ENCODE results near the gene ABTB2.

The ABTB2 gene

GRCh38 chr11:34206407-34207300 lies 151.2 kb downstream of the ABTB2 start:
- Histone ChIP-seq H4K8ac (ENCODE audit: low read depth, low read length) (no peak overlapping the region), H2BK12ac (ENCODE audit: low read length) (no peak overlapping the region), H3K18ac (ENCODE audit: low read length) (peak overlapping the region; percentile 31), H3K23ac (ENCODE audit: low read depth, low read length, poor library complexity) (no peak overlapping the region), H3K4me3 (ENCODE audit: low read length in 2 of 2) (no peak overlapping the region), H3K9me3 (replicated peaks in 1 of 2; ENCODE audit: control insufficient read depth in 2 of 2, insufficient read depth in 1 of 2, low read depth in 1 of 2, low read length in 2 of 2) (no peaks in the 10 kb centered on the region), H2AK5ac (ENCODE audit: low read depth, low read length) (no peak overlapping the region), H3K4me2 (ENCODE audit: insufficient read depth, low read length, poor library complexity, severe bottlenecking) (no peak overlapping the region), H4K91ac (ENCODE audit: low read depth, low read length, poor library complexity) (no peak overlapping the region), H2AFZ (ENCODE audit: low read length) (peak overlapping the region; percentile 83), H2BK5ac (ENCODE audit: low read length) (no peak overlapping the region), H3K14ac (ENCODE audit: low read length) (no peak overlapping the region), H2BK120ac (ENCODE audit: low read depth, low read length) (no peak overlapping the region), H3K4me1 (ENCODE audit: control insufficient read depth in 2 of 2, insufficient read depth in 1 of 2, low read depth in 1 of 2, low read length in 2 of 2) (peaks cover 6 to 31% of the 10 kb centered on the region in 2 donors), H3K36me3 (replicated peaks in 1 of 2; ENCODE audit: control insufficient read depth in 2 of 2, insufficient read depth in 2 of 2, low read length in 2 of 2) (peaks cover 0 to 3% of the 10 kb centered on the region in 2 donors), H2BK15ac (ENCODE audit: low read length) (no peak overlapping the region), H3K27me3 (ENCODE audit: control insufficient read depth in 3 of 3, insufficient read depth in 3 of 3, low read depth in 1 of 3, low read length in 3 of 3) (no peaks in the 10 kb centered on the region), H3K9ac (ENCODE audit: low read depth, low read length, poor library complexity) (no peak overlapping the region), H3K4ac (ENCODE audit: low read length) (no peak overlapping the region), H3K79me1 (ENCODE audit: low read depth, low read length) (no peaks in the 10 kb centered on the region), H3K27ac (replicated peaks; ENCODE audit: low read length) (no peak overlapping the region)
- no CpG with 5 or more reads among the region's 6 CpGs for WGBS, 2 donors (ENCODE audit: extremely low coverage in 2 of 2, insufficient read length in 2 of 2, insufficient replicate concordance in 1 of 2)
- DNase-seq (ENCODE audit: low spot score), result no peak

- Histone ChIP-seq H2AFZ (ENCODE audit: low read length) (no peak overlapping the region), H2AK5ac (ENCODE audit: low read depth, low read length) (no peak overlapping the region), H3K27ac (replicated peaks; ENCODE audit: low read length) (no peak overlapping the region), H2BK15ac (ENCODE audit: low read length) (no peak overlapping the region), H2BK120ac (ENCODE audit: low read depth, low read length) (no peak overlapping the region), H4K91ac (ENCODE audit: low read depth, low read length, poor library complexity) (no peak overlapping the region), H3K9ac (ENCODE audit: low read depth, low read length, poor library complexity) (no peak overlapping the region), H2BK5ac (ENCODE audit: low read length) (no peak overlapping the region), H3K4me1 (ENCODE audit: control insufficient read depth in 2 of 2, insufficient read depth in 1 of 2, low read depth in 1 of 2, low read length in 2 of 2) (peaks cover 6 to 31% of the 10 kb centered on the region in 2 donors), H3K23ac (ENCODE audit: low read depth, low read length, poor library complexity) (no peak overlapping the region), H3K9me3 (replicated peaks in 1 of 2; ENCODE audit: control insufficient read depth in 2 of 2, insufficient read depth in 1 of 2, low read depth in 1 of 2, low read length in 2 of 2) (no peaks in the 10 kb centered on the region), H3K14ac (ENCODE audit: low read length) (no peak overlapping the region), H2BK12ac (ENCODE audit: low read length) (no peak overlapping the region), H3K79me1 (ENCODE audit: low read depth, low read length) (no peaks in the 10 kb centered on the region), H4K8ac (ENCODE audit: low read depth, low read length) (no peak overlapping the region), H3K4me3 (ENCODE audit: low read length in 2 of 2) (no peak overlapping the region), H3K18ac (ENCODE audit: low read length) (no peak overlapping the region), H3K4me2 (ENCODE audit: insufficient read depth, low read length, poor library complexity, severe bottlenecking) (no peak overlapping the region), H3K4ac (ENCODE audit: low read length) (no peak overlapping the region), H3K27me3 (ENCODE audit: control insufficient read depth in 3 of 3, insufficient read depth in 3 of 3, low read depth in 1 of 3, low read length in 3 of 3) (no peaks in the 10 kb centered on the region), H3K36me3 (replicated peaks in 1 of 2; ENCODE audit: control insufficient read depth in 2 of 2, insufficient read depth in 2 of 2, low read length in 2 of 2) (peaks cover 0 to 3% of the 10 kb centered on the region in 2 donors)
- no peak for DNase-seq (ENCODE audit: low spot score)
- no CpG with 5 or more reads among the region's 4 CpGs for WGBS, 2 donors (ENCODE audit: extremely low coverage in 2 of 2, insufficient read length in 2 of 2, insufficient replicate concordance in 1 of 2)
Measured at GRCh38 chr11:34205326-34206035, 152.3 kb downstream of the ABTB2 start.

- WGBS, 2 donors (ENCODE audit: extremely low coverage in 2 of 2, insufficient read length in 2 of 2, insufficient replicate concordance in 1 of 2), result no CpG with 5 or more reads among the region's 19 CpGs
- Histone ChIP-seq H2AK5ac (ENCODE audit: low read depth, low read length) (no peak overlapping the region), H3K4ac (ENCODE audit: low read length) (no peak overlapping the region), H3K36me3 (replicated peaks in 1 of 2; ENCODE audit: control insufficient read depth in 2 of 2, insufficient read depth in 2 of 2, low read length in 2 of 2) (peaks cover 0 to 3% of the 10 kb centered on the region in 2 donors), H3K4me2 (ENCODE audit: insufficient read depth, low read length, poor library complexity, severe bottlenecking) (no peak overlapping the region), H4K91ac (ENCODE audit: low read depth, low read length, poor library complexity) (no peak overlapping the region), H3K4me1 (ENCODE audit: control insufficient read depth in 2 of 2, insufficient read depth in 1 of 2, low read depth in 1 of 2, low read length in 2 of 2) (peaks cover 6 to 31% of the 10 kb centered on the region in 2 donors), H2BK5ac (ENCODE audit: low read length) (no peak overlapping the region), H3K23ac (ENCODE audit: low read depth, low read length, poor library complexity) (no peak overlapping the region), H3K9me3 (replicated peaks in 1 of 2; ENCODE audit: control insufficient read depth in 2 of 2, insufficient read depth in 1 of 2, low read depth in 1 of 2, low read length in 2 of 2) (no peaks in the 10 kb centered on the region), H3K14ac (ENCODE audit: low read length) (no peak overlapping the region), H3K27ac (replicated peaks; ENCODE audit: low read length) (no peak overlapping the region), H3K18ac (ENCODE audit: low read length) (no peak overlapping the region), H2BK15ac (ENCODE audit: low read length) (no peak overlapping the region), H3K9ac (ENCODE audit: low read depth, low read length, poor library complexity) (no peak overlapping the region), H2BK120ac (ENCODE audit: low read depth, low read length) (no peak overlapping the region), H4K8ac (ENCODE audit: low read depth, low read length) (no peak overlapping the region), H3K4me3 (ENCODE audit: low read length in 2 of 2) (no peak overlapping the region), H3K79me1 (ENCODE audit: low read depth, low read length) (no peaks in the 10 kb centered on the region), H3K27me3 (ENCODE audit: control insufficient read depth in 3 of 3, insufficient read depth in 3 of 3, low read depth in 1 of 3, low read length in 3 of 3) (no peaks in the 10 kb centered on the region), H2BK12ac (ENCODE audit: low read length) (no peak overlapping the region), H2AFZ (ENCODE audit: low read length) (no peak overlapping the region)
- no peak for DNase-seq (ENCODE audit: low spot score)
Measured at GRCh38 chr11:34204396-34205279, 153.2 kb downstream of the ABTB2 start.
